Measurements from ENCODE around the gene MZT1.

- TF ChIP-seq POLR2A (IDR thresholded peaks at IDR 0.05) = no peak
- TF ChIP-seq CTCF (IDR thresholded peaks at IDR 0.05) = no peak
Measured at GRCh38 chr13:72689181-72689696, 38.2 kb downstream of the MZT1 start.
